GM19397 (cell line): ENCODE data around the gene OMA1.
"Not testable (repeated sequence)": the region's sequence is repeated elsewhere in the genome, so short reads cannot be mapped to it uniquely, and the experiment has no call there.

Experiments used
- ATAC-seq: cut with Tn5 transposase; IDR thresholded peaks from one replicate; pipeline ENCODE4 v1.9.1; 2021; ENCODE audit warnings: mild to moderate bottlenecking, moderate library complexity; ENCODE audit not compliant: unreplicated experiment

OMA1 gene

GRCh38 chr1:58529284-58529683 lies 17.2 kb downstream of the OMA1 start:
- ATAC-seq = no peak

GRCh38 chr1:58528518-58528917 lies 18.0 kb downstream of the OMA1 start:
- no peak for ATAC-seq

- ATAC-seq = no peak
Measured at GRCh38 chr1:58524353-58524945, 22.1 kb downstream of the OMA1 start.

GRCh38 chr1:58515794-58516401 lies 30.6 kb downstream of the OMA1 start:
- ATAC-seq = no peak

- ATAC-seq = no peak
Measured at GRCh38 chr1:58513956-58514355, 32.6 kb downstream of the OMA1 start.

GRCh38 chr1:58508629-58509028 lies 37.9 kb downstream of the OMA1 start:
- no peak for ATAC-seq

GRCh38 chr1:58505286-58505685 lies 41.2 kb downstream of the OMA1 start:
- no peak for ATAC-seq

GRCh38 chr1:58502519-58502918 lies 44.0 kb downstream of the OMA1 start:
- no peak for ATAC-seq

- ATAC-seq = no peak
Measured at GRCh38 chr1:58500043-58500442, 46.5 kb downstream of the OMA1 start.

- no peak for ATAC-seq
Measured at GRCh38 chr1:58497499-58497898, 49.0 kb downstream of the OMA1 start.

- no peak for ATAC-seq
Measured at GRCh38 chr1:58496042-58496441, 50.5 kb downstream of the OMA1 start.

GRCh38 chr1:58488914-58489313 lies 57.6 kb downstream of the OMA1 start:
- ATAC-seq = not testable (repeated sequence)

GRCh38 chr1:58487002-58487401 lies 59.5 kb downstream of the OMA1 start:
- ATAC-seq = no peak

- ATAC-seq = no peak
Measured at GRCh38 chr1:58481962-58482361, 64.6 kb downstream of the OMA1 start.

- ATAC-seq = no peak
Measured at GRCh38 chr1:58480191-58480590, 66.3 kb downstream of the OMA1 start.

GRCh38 chr1:58477390-58477789 lies 69.1 kb downstream of the OMA1 start:
- no peak for ATAC-seq

GRCh38 chr1:58476179-58476578 lies 70.3 kb downstream of the OMA1 start:
- no peak for ATAC-seq

GRCh38 chr1:58469476-58469875 lies 77.0 kb downstream of the OMA1 start:
- ATAC-seq = no peak

- no peak for ATAC-seq
Measured at GRCh38 chr1:58469016-58469415, 77.5 kb downstream of the OMA1 start.

GRCh38 chr1:58468612-58469011 lies 77.9 kb downstream of the OMA1 start:
- no peak for ATAC-seq

- no peak for ATAC-seq
Measured at GRCh38 chr1:58466630-58467241, 79.8 kb downstream of the OMA1 start.

- no peak for ATAC-seq
Measured at GRCh38 chr1:58465825-58466629, 80.5 kb downstream of the OMA1 start.
